Measurements from ENCODE around the gene CCDC24. TPM values are rescaled to one million over a fixed set of nuclear protein-coding genes. Genes with fewer than 3 reads are reported as not detected.

CCDC24 gene
- total RNA-seq, 1 donor from 2014 or later = 9.6 TPM

- TF ChIP-seq, protein P1, sequence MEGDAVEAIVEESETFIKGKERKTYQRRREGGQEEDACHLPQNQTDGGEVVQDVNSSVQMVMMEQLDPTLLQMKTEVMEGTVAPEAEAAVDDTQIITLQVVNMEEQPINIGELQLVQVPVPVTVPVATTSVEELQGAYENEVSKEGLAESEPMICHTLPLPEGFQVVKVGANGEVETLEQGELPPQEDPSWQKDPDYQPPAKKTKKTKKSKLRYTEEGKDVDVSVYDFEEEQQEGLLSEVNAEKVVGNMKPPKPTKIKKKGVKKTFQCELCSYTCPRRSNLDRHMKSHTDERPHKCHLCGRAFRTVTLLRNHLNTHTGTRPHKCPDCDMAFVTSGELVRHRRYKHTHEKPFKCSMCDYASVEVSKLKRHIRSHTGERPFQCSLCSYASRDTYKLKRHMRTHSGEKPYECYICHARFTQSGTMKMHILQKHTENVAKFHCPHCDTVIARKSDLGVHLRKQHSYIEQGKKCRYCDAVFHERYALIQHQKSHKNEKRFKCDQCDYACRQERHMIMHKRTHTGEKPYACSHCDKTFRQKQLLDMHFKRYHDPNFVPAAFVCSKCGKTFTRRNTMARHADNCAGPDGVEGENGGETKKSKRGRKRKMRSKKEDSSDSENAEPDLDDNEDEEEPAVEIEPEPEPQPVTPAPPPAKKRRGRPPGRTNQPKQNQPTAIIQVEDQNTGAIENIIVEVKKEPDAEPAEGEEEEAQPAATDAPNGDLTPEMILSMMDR (IDR thresholded peaks at IDR 0.05; ENCODE audit: insufficient read depth, low read length, poor library complexity, severe bottlenecking) = no peak
- Histone ChIP-seq H3K36me3 (ENCODE audit: control insufficient read depth, insufficient read depth, low read length) (no peaks in the 10 kb centered on the region), H3K4me3 (ENCODE audit: low read depth, low read length) (no peak overlapping the region), H3K27me3 (ENCODE audit: control insufficient read depth, insufficient read depth, low read length) (peaks cover 15% of the 10 kb centered on the region)
- no peak for DNase-seq (ENCODE audit: low read depth)
Observed at GRCh38 chr1:44015206-44015605, 23.8 kb downstream of the CCDC24 start.

DNA sequence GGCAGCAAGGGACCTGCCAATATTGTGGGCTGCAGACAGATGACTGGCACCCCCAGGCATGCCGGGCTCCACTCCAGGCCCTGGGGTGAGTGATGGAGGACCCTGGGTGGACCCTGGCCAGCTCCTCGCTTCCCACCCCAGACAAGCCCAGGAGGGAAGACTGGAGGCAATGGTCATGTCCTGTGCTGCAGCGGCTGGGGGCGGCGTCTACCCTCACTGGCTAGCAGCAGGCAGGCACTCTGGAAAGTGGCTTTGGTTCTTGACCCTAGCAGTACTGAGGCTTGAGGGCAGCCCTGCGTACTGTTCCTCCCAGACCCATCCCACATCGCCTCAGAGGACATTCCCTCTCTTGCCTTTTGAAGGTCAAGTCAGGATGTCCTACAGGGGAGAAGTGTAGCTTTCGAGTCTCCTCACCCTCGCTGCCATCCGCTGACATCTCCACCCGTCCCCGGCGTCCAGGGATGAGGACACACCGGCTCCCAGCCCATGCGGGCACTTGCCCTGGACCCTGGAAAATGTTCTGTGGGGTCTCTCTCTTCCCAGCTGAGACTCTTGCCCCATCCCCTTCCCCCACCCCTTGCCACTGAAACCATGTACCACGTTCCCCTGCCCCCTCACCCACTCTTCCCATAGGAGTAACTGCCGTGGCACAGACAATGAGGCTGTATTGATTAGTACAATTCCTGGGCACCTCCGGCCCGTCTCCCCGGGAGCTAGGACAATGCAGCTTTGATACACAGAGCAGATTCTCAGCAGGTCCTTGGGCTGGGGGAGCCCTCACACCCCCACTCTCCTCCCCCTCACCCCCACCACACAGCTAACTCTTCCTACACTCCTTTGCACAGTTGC lies 24.9 kb downstream of the CCDC24 start:
- no peak overlapping the region for H3K4me3 ChIP-seq (ENCODE audit: low read depth, low read length)
- no peak for DNase-seq (ENCODE audit: low read depth)
- TF ChIP-seq, protein P1 (IDR thresholded peaks at IDR 0.05; ENCODE audit: insufficient read depth, low read length, poor library complexity, severe bottlenecking) = no peak
- no peaks in the 10 kb centered on the region for H3K36me3 ChIP-seq (ENCODE audit: control insufficient read depth, insufficient read depth, low read length)
- peaks cover 15% of the 10 kb centered on the region for H3K27me3 ChIP-seq (ENCODE audit: control insufficient read depth, insufficient read depth, low read length)

DNA sequence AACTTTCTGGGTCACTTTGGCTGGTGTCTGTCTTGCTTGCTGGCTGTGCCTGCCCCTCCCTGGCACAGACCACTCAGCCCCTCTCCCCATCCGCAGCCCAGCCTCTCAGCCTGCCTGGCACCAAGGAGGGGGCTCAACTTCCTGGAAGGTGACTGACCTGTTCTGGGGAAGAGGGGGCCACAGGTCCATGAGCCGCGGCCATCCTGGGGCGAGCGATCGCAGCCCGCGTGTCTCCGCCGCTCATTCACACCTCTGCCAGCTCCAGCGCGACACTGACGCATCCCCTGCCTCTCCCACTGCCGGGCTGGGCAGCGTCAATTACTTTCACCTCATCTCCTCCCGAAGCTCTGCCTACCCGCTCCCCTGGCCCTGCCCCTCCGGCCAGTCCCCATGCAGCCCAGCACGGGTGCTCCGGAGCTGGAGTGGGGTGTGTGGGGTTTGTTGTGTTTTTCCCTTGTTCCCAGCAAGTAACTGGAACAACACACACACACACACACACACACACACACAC lies 25.5 kb downstream of the CCDC24 start:
- no peaks in the 10 kb centered on the region for H3K36me3 ChIP-seq (ENCODE audit: control insufficient read depth, insufficient read depth, low read length)
- no peak for DNase-seq (ENCODE audit: low read depth)
- H3K27me3 ChIP-seq (ENCODE audit: control insufficient read depth, insufficient read depth, low read length) = peaks cover 15% of the 10 kb centered on the region
- TF ChIP-seq, protein P1 (IDR thresholded peaks at IDR 0.05; ENCODE audit: insufficient read depth, low read length, poor library complexity, severe bottlenecking) = no peak
- no peak overlapping the region for H3K4me3 ChIP-seq (ENCODE audit: low read depth, low read length)

- TF ChIP-seq, protein P1 (IDR thresholded peaks at IDR 0.05; ENCODE audit: insufficient read depth, low read length, poor library complexity, severe bottlenecking) = no peak
- no peak for DNase-seq (ENCODE audit: low read depth)
- Histone ChIP-seq H3K36me3 (ENCODE audit: control insufficient read depth, insufficient read depth, low read length) (no peaks in the 10 kb centered on the region), H3K4me3 (ENCODE audit: low read depth, low read length) (no peak overlapping the region), H3K27me3 (ENCODE audit: control insufficient read depth, insufficient read depth, low read length) (peaks cover 13% of the 10 kb centered on the region)
Observed at GRCh38 chr1:44019466-44019948, 28.1 kb downstream of the CCDC24 start.

DNA sequence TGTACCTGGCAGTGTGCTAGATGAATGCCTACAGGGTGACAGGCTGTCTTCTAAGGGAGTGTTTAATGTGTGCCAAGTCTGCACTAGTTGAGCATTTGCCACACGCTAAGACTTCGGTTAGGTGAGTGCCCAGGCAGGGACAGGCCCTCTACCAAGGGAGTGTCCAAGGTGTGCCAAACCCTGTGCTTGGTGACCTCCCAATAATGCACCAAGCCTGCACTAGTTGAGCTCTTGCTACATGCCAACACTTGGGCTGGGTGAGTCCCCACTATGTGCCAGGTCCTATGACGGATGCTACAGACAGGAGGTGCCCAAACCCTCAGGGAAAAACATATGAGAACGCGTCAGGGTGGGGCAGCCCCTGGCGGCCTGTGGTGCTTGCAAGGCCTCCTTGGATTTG lies 29.1 kb downstream of the CCDC24 start:
- TF ChIP-seq, protein P1 (IDR thresholded peaks at IDR 0.05; ENCODE audit: insufficient read depth, low read length, poor library complexity, severe bottlenecking) = no peak
- peaks cover 11% of the 10 kb centered on the region for H3K27me3 ChIP-seq (ENCODE audit: control insufficient read depth, insufficient read depth, low read length)
- no peak overlapping the region for H3K4me3 ChIP-seq (ENCODE audit: low read depth, low read length)
- no peak for DNase-seq (ENCODE audit: low read depth)
- no peaks in the 10 kb centered on the region for H3K36me3 ChIP-seq (ENCODE audit: control insufficient read depth, insufficient read depth, low read length)
